HEK293 (cell line): Measurements from ENCODE around the gene ZNF451.

ENCODE experiments used
- CTCF ChIA-PET: fragments of 350-600 bp; formaldehyde crosslinking; extraction: SDS; loops from one replicate; lab custom pipeline; 2021; ENCODE audit warnings: antibody characterized with exemption; lab: Yijun Ruan, JAX
- POLR2A ChIA-PET: fragments of 300-600 bp; formaldehyde crosslinking; extraction: SDS; loops from one replicate; lab custom pipeline; 2020; ENCODE audit warnings: antibody characterized with exemption, inconsistent platforms; lab: Yijun Ruan, JAX
- H3K27ac ChIP-seq: fragments of 200-500 bp; sonication (Bioruptor generic); 2 replicates; pipeline ENCODE4 v1.5.1; 2014; ENCODE audit warnings: low read depth, low read length, control low read depth, inconsistent platforms; ENCODE audit errors: extremely low read depth
- H3K36me3 ChIP-seq, 2 experiments: fragments of 200-500 bp in 1 of 2; sonication (Bioruptor generic) in 1 of 2; 1 replicate in 1 of 2; 2 replicates in 1 of 2; pipeline ENCODE4 v1.5.1; 2014 to 2017; ENCODE audit warnings: inconsistent platforms in 2 of 2, low read length in 2 of 2; ENCODE audit not compliant: control insufficient read depth in 2 of 2, insufficient read depth in 1 of 2
- H3K4me1 ChIP-seq: fragments of 200-500 bp; sonication (Bioruptor generic); 2 replicates; pipeline ENCODE4 v1.5.1; 2014; ENCODE audit warnings: mild to moderate bottlenecking, low read length, inconsistent platforms; ENCODE audit not compliant: control insufficient read depth, insufficient read depth
- H3K4me3 ChIP-seq: 2 replicates; pipeline ENCODE4 v1.5.1; 2011; ENCODE audit warnings: low read depth, mild to moderate bottlenecking, control low read depth, low read length, moderate library complexity
- H3K9me3 ChIP-seq: fragments of 200-500 bp; sonication (Bioruptor generic); 2 replicates; pipeline ENCODE4 v1.5.1; 2014; ENCODE audit warnings: low read depth, low read length, inconsistent platforms; ENCODE audit not compliant: control insufficient read depth, insufficient read depth
- BCL11B ChIP-seq: fragments of 450-650 bp; formaldehyde crosslinking; IDR thresholded peaks from 2 replicates; pipeline ENCODE4 v1.5.1; 2016; ENCODE audit warnings: low read depth, missing biosample characterization, missing genetic modification characterization
- GLI4 ChIP-seq: fragments of 450-650 bp; formaldehyde crosslinking; IDR thresholded peaks from 2 replicates; pipeline ENCODE4 v1.5.1; 2016; ENCODE audit warnings: missing biosample characterization, missing genetic modification characterization
- MZF1 ChIP-seq: fragments of 450-650 bp; formaldehyde crosslinking; IDR thresholded peaks from 2 replicates; pipeline ENCODE4 v1.5.1; 2017; ENCODE audit warnings: missing biosample characterization, missing genetic modification characterization, borderline replicate concordance
- SP3 ChIP-seq: fragments of 450-650 bp; formaldehyde crosslinking; IDR thresholded peaks from 2 replicates; pipeline ENCODE4 v1.5.1; 2016; ENCODE audit warnings: missing biosample characterization, missing genetic modification characterization
- ZBTB10 ChIP-seq: fragments of 450-650 bp; formaldehyde crosslinking; IDR thresholded peaks from 2 replicates; pipeline ENCODE4 v1.5.1; 2016; ENCODE audit warnings: missing biosample characterization, missing genetic modification characterization
- ZBTB7A ChIP-seq: fragments of 450-650 bp; formaldehyde crosslinking; IDR thresholded peaks from 2 replicates; pipeline ENCODE4 v1.5.1; 2016; ENCODE audit warnings: low read depth, missing biosample characterization, missing genetic modification characterization
- ZNF140 ChIP-seq: fragments of 450-650 bp; formaldehyde crosslinking; IDR thresholded peaks from 2 replicates; pipeline ENCODE4 v1.5.1; 2016; ENCODE audit warnings: missing biosample characterization, missing genetic modification characterization
- ZNF146 ChIP-seq: fragments of 450-650 bp; formaldehyde crosslinking; IDR thresholded peaks from 2 replicates; pipeline ENCODE4 v1.5.1; 2016; ENCODE audit warnings: missing biosample characterization, missing genetic modification characterization
- ZNF280D ChIP-seq: fragments of 450-650 bp; formaldehyde crosslinking; IDR thresholded peaks from 2 replicates; pipeline ENCODE4 v1.5.1; 2016; ENCODE audit warnings: missing biosample characterization, missing genetic modification characterization
- ZNF324 ChIP-seq: fragments of 450-650 bp; formaldehyde crosslinking; IDR thresholded peaks from 2 replicates; pipeline ENCODE4 v1.5.1; 2016; ENCODE audit warnings: missing biosample characterization, missing genetic modification characterization
- ZNF341 ChIP-seq: fragments of 450-650 bp; formaldehyde crosslinking; IDR thresholded peaks from 2 replicates; pipeline ENCODE4; 2016; ENCODE audit warnings: low read depth, missing biosample characterization, missing genetic modification characterization
- ZNF350 ChIP-seq: fragments of 450-650 bp; formaldehyde crosslinking; IDR thresholded peaks from 2 replicates; pipeline ENCODE4 v1.5.0; 2017; ENCODE audit warnings: missing biosample characterization, mild to moderate bottlenecking, missing genetic modification characterization
- ZNF416 ChIP-seq: fragments of 450-650 bp; formaldehyde crosslinking; IDR thresholded peaks from 2 replicates; pipeline ENCODE4 v1.5.1; 2016; ENCODE audit warnings: missing biosample characterization, missing genetic modification characterization
- ZNF501 ChIP-seq: fragments of 450-650 bp; formaldehyde crosslinking; IDR thresholded peaks from 2 replicates; pipeline ENCODE4 v1.5.1; 2016; ENCODE audit warnings: missing biosample characterization, missing genetic modification characterization
- ZNF530 ChIP-seq: fragments of 450-650 bp; formaldehyde crosslinking; IDR thresholded peaks from 2 replicates; pipeline ENCODE4 v1.5.1; 2016; ENCODE audit warnings: low read depth, missing biosample characterization, missing genetic modification characterization
- ZNF621 ChIP-seq: fragments of 450-650 bp; formaldehyde crosslinking; IDR thresholded peaks from 2 replicates; pipeline ENCODE4 v1.5.1; 2017; ENCODE audit warnings: missing biosample characterization, missing genetic modification characterization
- ZNF792 ChIP-seq: fragments of 450-650 bp; formaldehyde crosslinking; IDR thresholded peaks from 2 replicates; pipeline ENCODE4 v1.5.1; 2016; ENCODE audit warnings: missing biosample characterization, missing genetic modification characterization
- ZNF837 ChIP-seq: fragments of 450-650 bp; formaldehyde crosslinking; IDR thresholded peaks from 2 replicates; pipeline ENCODE4 v1.5.1; 2016; ENCODE audit warnings: missing biosample characterization, missing genetic modification characterization
- TF ChIP-seq, protein P1 (sequence below): fragments of 450-650 bp; formaldehyde crosslinking; conservative IDR thresholded peaks from 2 replicates; pipeline ENCODE4 v1.5.1; 2016; ENCODE audit warnings: low read depth, missing biosample characterization, missing genetic modification characterization
- TF ChIP-seq, protein P2 (sequence below): fragments of 450-650 bp; formaldehyde crosslinking; IDR thresholded peaks from 2 replicates; pipeline ENCODE4 v1.5.1; 2016; ENCODE audit warnings: missing biosample characterization, missing genetic modification characterization

Gene ZNF451

GRCh38 chr6:57075092-57075491 lies 14.9 kb upstream of the ZNF451 start:
- no peak overlapping the region for H3K27ac ChIP-seq
- no peaks in the 10 kb centered on the region for H3K9me3 ChIP-seq
- H3K4me1 ChIP-seq = no peaks in the 10 kb centered on the region
- POLR2A ChIA-PET = interaction anchor here (0.6 kb wide), 1 partner anchor 13 kb away, joined by 3 read pairs; no protein-coding TSS in a partner anchor
- peaks cover 0 to 9% of the 10 kb centered on the region in 2 experiments for H3K36me3 ChIP-seq
- CTCF ChIA-PET = interaction anchor here (1.0 kb wide), 1 partner anchor 425 kb away, joined by 3 read pairs; no protein-coding TSS in a partner anchor
- TF ChIP-seq ZNF416 (tag by site-specific recombination) (no peak), ZNF140 (peak; percentile 75), ZBTB10 (tag by site-specific recombination) (no peak), ZNF837 (tag by site-specific recombination) (no peak), ZNF146 (tag by site-specific recombination) (peak; percentile 74)
- TF ChIP-seq, all 188 proteins: peak for 2
- no peak overlapping the region for H3K4me3 ChIP-seq

GRCh38 chr6:57078531-57079207 lies 11.3 kb upstream of the ZNF451 start:
- Histone ChIP-seq H3K9me3 (no peaks in the 10 kb centered on the region), H3K27ac (no peak overlapping the region), H3K36me3 (peaks cover 5 to 9% of the 10 kb centered on the region in 2 experiments), H3K4me1 (no peaks in the 10 kb centered on the region), H3K4me3 (no peak overlapping the region)
- CTCF ChIA-PET = interaction anchor here (0.6 to 1.0 kb wide), 2 partner anchors 238 to 324 kb away, joined by 3 to 4 read pairs; no protein-coding TSS in a partner anchor
- no peak for TF ChIP-seq ZNF280D
- no peak for TF ChIP-seq MZF1
- TF ChIP-seq ZBTB7A = no peak
- TF ChIP-seq SP3 = no peak
- TF ChIP-seq ZNF530 = no peak
- no peak for TF ChIP-seq ZNF324
- TF ChIP-seq ZNF837 (tag by site-specific recombination) = no peak
- TF ChIP-seq ZNF792 (tag by site-specific recombination) = no peak
- TF ChIP-seq BCL11B (tag by site-specific recombination) = no peak
- TF ChIP-seq ZNF350 (tag by site-specific recombination) = no peak
- TF ChIP-seq, protein P1, sequence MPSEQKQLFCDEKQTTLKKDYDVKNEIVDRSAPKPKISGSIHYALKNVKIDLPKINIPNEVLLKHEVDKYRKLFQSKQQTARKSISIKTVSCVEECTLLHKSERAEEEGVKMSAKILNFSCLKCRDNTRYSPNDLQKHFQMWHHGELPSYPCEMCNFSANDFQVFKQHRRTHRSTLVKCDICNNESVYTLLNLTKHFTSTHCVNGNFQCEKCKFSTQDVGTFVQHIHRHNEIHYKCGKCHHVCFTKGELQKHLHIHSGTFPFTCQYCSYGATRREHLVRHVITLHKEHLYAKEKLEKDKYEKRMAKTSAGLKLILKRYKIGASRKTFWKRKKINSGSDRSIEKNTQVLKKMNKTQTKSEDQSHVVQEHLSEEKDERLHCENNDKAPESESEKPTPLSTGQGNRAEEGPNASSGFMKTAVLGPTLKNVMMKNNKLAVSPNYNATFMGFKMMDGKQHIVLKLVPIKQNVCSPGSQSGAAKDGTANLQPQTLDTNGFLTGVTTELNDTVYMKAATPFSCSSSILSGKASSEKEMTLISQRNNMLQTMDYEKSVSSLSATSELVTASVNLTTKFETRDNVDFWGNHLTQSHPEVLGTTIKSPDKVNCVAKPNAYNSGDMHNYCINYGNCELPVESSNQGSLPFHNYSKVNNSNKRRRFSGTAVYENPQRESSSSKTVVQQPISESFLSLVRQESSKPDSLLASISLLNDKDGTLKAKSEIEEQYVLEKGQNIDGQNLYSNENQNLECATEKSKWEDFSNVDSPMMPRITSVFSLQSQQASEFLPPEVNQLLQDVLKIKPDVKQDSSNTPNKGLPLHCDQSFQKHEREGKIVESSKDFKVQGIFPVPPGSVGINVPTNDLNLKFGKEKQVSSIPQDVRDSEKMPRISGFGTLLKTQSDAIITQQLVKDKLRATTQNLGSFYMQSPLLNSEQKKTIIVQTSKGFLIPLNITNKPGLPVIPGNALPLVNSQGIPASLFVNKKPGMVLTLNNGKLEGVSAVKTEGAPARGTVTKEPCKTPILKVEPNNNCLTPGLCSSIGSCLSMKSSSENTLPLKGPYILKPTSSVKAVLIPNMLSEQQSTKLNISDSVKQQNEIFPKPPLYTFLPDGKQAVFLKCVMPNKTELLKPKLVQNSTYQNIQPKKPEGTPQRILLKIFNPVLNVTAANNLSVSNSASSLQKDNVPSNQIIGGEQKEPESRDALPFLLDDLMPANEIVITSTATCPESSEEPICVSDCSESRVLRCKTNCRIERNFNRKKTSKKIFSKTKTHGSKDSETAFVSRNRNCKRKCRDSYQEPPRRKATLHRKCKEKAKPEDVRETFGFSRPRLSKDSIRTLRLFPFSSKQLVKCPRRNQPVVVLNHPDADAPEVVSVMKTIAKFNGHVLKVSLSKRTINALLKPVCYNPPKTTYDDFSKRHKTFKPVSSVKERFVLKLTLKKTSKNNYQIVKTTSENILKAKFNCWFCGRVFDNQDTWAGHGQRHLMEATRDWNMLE (tag by site-specific recombination) = no peak
- no peak for TF ChIP-seq ZNF501 (tag by site-specific recombination)
- TF ChIP-seq GLI4 = no peak
- no peak for TF ChIP-seq ZNF341 (tag by site-specific recombination)
- TF ChIP-seq, protein P2, sequence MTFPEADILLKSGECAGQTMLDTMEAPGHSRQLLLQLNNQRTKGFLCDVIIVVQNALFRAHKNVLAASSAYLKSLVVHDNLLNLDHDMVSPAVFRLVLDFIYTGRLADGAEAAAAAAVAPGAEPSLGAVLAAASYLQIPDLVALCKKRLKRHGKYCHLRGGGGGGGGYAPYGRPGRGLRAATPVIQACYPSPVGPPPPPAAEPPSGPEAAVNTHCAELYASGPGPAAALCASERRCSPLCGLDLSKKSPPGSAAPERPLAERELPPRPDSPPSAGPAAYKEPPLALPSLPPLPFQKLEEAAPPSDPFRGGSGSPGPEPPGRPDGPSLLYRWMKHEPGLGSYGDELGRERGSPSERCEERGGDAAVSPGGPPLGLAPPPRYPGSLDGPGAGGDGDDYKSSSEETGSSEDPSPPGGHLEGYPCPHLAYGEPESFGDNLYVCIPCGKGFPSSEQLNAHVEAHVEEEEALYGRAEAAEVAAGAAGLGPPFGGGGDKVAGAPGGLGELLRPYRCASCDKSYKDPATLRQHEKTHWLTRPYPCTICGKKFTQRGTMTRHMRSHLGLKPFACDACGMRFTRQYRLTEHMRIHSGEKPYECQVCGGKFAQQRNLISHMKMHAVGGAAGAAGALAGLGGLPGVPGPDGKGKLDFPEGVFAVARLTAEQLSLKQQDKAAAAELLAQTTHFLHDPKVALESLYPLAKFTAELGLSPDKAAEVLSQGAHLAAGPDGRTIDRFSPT (tag by site-specific recombination) = no peak
- no peak for TF ChIP-seq ZNF621 (tag by site-specific recombination)
- POLR2A ChIA-PET = no interaction called here
